NCI-H2227 (cell line): Measurements from ENCODE around the gene PDE4D.
"Not testable (repeated sequence)": the region's sequence is repeated elsewhere in the genome, so short reads cannot be mapped to it uniquely, and the experiment has no call there.

ENCODE experiments used
- DNase-seq: peaks from one replicate; lab custom pipeline; 2025; ENCODE audit not compliant: unreplicated experiment; lab: John Stamatoyannopoulos, UW

PDE4D gene

DNA sequence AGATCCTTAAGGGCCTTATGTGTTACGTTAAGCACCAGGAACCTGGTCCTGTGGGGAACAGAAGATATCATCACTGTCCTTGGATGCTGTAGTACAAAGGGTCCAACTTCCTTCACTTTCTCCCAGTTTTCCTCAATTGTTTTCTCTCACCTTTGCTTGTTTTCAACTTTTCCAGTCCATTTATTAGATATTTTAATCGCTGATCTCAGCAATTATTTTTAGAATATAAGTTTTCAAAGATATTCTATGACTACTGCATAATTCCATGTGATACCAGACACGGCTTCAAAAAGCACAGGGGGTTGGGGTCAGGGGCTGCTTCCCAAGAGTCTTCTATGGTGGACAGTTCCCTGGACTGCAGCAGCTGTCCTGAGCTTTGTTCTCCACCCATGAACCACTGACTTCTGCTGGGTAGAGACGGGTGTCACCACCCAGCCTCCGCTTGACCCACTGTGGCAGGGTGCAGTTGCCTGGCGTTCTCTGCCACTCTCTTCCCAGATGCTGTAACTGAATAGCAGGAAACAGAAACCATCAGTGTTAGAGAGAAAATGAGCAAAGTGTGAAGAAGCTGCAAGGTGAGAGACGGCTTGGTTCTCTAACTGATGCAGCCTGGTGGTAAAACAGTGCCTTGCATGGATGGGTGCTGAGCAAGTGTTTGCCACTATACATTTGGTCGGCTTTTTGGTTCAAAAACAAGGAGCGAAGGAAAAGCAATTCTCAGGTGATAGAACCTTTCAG is 927.7 kb downstream of the PDE4D start:
- no peak for DNase-seq

DNA sequence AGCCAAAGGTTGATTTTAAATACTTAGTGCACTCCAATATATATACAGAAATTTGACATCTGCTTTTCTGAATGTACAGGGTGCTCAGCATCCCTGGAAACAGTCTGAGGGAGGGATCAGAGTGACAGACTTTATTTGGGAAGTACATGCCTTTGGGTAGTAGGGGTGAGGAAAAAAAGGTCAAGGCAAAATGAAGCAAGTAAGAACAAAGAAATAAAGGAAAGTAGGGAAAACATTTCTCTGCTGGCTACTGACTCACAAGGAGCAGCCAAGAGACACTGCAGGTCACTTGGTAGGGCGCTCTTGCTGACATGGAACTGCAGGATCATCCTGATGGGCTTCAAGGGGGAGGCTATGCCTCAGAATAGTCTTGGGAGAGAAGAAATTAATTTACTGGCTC is 929.7 kb downstream of the PDE4D start:
- no peak for DNase-seq

GRCh38 chr5:58963361-58963760 is 930.2 kb downstream of the PDE4D start:
- DNase-seq, result no peak

GRCh38 chr5:58961631-58962280 is 931.8 kb downstream of the PDE4D start:
- no peak for DNase-seq

GRCh38 chr5:58958701-58959100 is 934.8 kb downstream of the PDE4D start:
- DNase-seq, result no peak

GRCh38 chr5:58953218-58953617 is 940.3 kb downstream of the PDE4D start:
- not testable (repeated sequence) for DNase-seq

DNA sequence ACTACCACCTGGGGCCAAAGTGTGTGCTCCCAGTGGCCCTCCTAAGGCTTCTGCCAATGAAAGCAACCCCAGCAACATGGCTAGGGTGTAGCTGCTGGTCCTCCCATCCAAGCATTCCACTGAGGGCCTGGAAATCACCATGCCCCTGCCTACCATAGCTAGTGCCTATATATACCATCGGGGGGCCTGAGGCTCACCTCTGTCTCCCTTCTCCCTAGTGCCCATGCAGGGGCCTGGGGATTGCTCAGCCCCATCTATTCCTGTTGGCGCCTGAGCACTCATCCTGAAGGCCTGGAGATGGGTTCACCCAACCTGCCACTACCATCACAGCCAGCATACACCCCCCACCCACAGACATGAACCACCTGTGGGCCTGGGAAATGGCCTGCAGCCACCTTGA is 943.3 kb downstream of the PDE4D start:
- no peak for DNase-seq

- no peak for DNase-seq
These were observed 947.3 kb downstream of the PDE4D start for GRCh38 chr5:58946230-58946629.

GRCh38 chr5:58944221-58944620 is 949.3 kb downstream of the PDE4D start:
- DNase-seq, result no peak

DNA sequence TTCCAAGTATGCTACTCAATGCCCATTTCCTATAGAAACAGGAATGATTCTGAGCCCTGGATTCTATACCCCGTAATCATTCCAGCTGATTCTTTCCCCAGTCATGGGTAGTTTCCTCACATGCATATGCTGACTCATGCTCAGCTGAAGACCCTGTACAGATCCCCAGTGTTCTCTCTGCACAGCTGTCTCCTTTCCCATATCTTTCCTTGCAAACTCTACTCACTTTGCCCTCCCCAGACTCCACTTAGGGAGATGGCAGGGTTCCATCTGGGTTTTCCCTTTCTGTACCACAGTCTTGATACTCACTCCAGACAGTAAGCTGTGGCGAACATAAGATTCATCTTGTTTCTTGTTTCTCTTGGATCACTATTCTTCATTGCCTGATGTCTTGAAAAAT is 953.1 kb downstream of the PDE4D start:
- DNase-seq, result no peak

DNA sequence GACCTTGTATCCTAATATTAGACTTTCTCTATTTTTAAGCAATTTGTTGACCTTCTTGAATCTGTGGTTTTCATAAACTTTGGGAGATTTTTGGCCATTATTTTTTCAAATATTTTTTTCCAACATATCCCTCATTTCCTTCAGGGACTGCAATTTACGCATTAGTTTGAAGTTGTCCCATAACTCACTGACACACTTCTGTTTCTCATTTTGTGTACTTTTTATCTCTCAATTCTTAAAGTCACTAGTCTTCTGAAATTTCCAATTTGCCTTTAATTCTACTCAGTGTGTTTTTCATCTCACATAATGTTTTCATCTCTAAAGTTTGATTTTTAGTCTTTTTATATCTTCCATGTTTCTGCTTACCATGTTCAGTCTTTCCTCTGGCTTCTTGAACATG is 953.9 kb downstream of the PDE4D start:
- DNase-seq, result no peak

- DNase-seq, result no peak
These were observed 954.7 kb downstream of the PDE4D start for GRCh38 chr5:58938563-58939424.

DNA sequence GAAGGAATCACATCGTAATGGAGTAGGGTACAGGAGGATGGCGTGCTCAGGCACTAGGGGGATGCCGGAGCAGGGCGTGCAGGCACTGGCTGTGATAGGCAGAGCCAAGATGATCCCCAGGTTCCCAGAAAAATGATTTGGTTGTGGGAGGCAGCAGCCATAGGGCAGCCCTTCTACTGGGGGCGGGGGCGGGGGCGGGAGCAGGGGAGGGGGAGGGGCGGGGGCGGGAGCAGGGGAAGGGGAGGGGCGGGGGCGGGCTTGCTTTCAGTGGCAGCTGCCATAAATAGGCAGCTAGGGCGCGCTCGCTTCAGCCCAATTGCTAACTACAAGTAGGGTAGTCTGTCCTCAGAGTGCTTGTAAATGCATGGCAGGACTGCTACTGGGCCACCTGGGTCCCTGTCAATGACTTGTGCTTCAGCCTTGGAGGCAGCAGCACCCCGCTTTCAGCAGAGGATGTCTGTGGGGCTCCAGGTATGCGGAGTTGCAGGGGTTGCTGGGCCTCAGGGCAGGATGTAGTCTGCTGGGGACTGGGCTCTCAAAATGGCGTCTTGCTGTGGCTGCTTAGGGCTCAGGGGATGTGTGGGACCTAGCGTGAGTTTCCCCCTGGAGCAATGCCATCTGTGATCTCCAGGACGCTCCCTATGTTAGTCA is 956.4 kb downstream of the PDE4D start:
- DNase-seq, result peak; percentile 53

GRCh38 chr5:58934629-58935097 is 958.9 kb downstream of the PDE4D start:
- DNase-seq, result no peak

GRCh38 chr5:58933891-58934628 is 959.5 kb downstream of the PDE4D start:
- no peak for DNase-seq

DNA sequence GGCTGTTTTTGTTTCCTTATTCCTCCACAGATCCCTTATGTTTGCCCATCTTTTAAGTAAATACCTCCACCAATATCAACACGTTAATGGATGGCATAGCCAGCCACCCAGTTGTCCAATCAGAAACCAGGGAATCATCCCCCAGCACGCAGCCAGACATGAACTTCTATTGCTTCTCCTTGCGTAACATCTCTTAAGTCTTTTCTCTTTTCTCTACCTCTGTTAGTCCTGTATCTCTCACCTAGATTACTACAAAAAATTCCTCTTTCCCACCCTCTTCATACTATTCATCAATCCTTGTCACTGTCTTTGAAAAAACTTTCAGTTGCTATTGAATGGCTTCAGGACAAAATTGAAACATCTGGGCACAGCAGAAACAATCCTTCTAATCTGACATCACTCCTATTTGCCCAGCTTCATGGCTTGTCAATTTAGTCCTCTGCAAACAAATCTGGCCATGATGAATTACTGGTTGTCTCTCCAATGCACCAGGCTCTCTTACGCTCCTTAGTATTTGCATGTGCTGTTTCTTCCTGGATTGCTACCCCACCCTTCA is 961.4 kb downstream of the PDE4D start:
- DNase-seq, result no peak

DNA sequence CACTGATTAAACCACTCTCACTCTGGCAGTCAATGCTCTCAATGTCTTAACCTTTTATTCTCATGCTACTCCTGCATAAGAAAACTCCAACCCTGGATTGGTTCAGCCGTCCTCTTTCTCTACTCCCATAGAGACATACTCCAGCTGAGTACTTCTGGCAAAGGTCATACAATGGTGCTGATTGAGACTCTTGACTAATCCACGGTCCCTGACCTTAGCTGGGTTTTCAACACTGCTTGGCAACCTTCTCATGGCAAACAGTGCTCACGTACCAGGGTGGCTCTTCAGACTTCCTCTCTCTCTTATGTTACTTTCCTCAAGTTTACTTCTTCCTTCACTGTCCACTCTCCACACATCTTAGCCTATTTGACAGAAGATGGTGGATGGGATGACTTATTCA is 963.0 kb downstream of the PDE4D start:
- no peak for DNase-seq

DNA sequence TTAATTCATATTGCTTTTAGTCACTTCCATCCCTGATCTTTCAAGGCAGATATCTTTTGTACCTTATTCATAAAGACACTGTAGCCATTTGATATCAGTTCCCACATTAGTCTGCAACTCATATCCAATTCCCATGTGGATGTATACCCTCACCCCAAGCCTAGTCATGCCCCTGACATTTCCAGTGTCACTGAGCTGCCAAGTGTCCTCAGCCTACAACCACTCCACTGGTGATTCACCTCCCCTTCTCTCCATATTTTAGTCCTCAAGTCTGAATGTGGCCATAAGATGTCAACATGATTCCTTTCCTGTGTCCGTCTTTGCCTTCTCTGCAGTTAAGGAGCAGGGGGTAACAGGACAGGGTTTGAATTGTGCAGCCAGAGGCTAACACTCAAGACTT is 963.8 kb downstream of the PDE4D start:
- DNase-seq, result no peak

GRCh38 chr5:58927938-58928337 is 965.6 kb downstream of the PDE4D start:
- no peak for DNase-seq

DNA sequence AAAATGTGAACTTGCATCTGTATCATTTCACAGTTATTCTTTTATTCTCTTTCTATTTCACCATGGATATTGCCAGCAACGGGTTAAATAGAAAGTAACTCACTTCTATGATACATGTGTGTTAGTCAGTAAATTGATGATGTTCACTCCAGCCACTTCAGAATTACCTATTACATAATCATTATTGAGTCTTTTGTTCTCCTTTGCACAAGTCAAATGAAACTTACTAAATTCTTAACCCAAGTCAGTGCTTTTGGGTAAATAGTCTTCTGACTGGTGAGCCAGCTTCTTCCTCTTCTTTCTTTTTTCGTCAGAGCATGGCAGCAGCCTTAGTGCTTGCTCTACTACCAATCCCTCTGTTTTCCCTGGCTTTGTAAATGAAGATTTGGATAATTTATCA is 966.3 kb downstream of the PDE4D start:
- DNase-seq, result no peak
